Measurements from ENCODE around the gene RPL39. TPM values are rescaled to one million over a fixed set of nuclear protein-coding genes. Genes with fewer than 3 reads are reported as not detected.

The RPL39 gene
- total and polyA plus RNA-seq, 10 of the 15 experiments (the other 5 are each of a cell fraction or from before 2014, with no cell fraction given), result 1,792 to 6,541 (median 3,667) TPM

DNA sequence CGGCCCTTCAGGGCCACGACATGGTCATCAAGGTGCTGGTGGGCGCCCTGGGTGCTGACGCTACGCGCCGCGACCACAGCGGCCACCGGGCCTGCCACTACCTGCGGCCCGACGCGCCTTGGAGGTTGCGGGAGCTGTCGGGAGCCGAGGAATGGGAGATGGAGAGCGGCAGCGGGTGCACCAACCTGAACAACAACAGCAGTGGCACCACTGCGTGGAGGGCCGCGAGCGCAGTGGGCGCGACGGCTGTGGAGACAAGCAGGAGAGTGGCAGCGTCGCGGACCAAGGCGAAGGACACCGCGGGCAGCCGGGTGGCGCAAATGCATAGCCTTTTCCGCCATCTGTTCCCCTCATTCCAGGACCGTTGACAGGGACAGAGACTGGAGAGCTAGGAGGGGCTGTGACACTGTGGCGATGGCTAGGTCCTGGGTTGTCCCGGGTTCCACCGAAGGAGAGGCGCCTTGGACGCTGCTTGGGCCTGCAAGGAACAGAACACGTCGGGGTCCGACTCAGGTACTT, 32.1 kb downstream of the RPL39 start:
- Histone ChIP-seq H3K4me1 (ENCODE audit: control insufficient read depth, insufficient read depth, low read length) (peaks cover 40% of the 10 kb centered on the region), H3K36me3 (ENCODE audit: control insufficient read depth in 2 of 2, insufficient read depth in 2 of 2, low read length in 1 of 2) (no peaks in the 10 kb centered on the region), H3K9me3 (replicated peaks; ENCODE audit: control insufficient read depth, insufficient read depth, low read length) (no peaks in the 10 kb centered on the region; the same call in 2 of the 3 replicates), H2AFZ (ENCODE audit: control insufficient read depth, low read depth, low read length) (peak overlapping the region; percentile 51), H3K27me3 (replicated peaks in 1 of 2; ENCODE audit: control insufficient read depth in 2 of 2, insufficient read depth in 2 of 2, low read length in 1 of 2) (no peaks in the 10 kb centered on the region), H3K4me3 (peak overlapping the region; percentile 64; the same call in 1 of the 2 replicates), H3K27ac (ENCODE audit: control insufficient read depth, insufficient read depth) (peak overlapping the region; percentile 46; the same call in 1 of the 2 replicates), H3K79me2 (ENCODE audit: control insufficient read depth, insufficient read depth, low read length) (no peaks in the 10 kb centered on the region; the same call in none of the 2 replicates), H3K4me2 (ENCODE audit: control insufficient read depth, insufficient read depth) (peak overlapping the region; percentile 88), H3K9ac (ENCODE audit: control insufficient read depth, insufficient read depth, low read length) (peak overlapping the region; percentile 37), H4K20me1 (ENCODE audit: control insufficient read depth, insufficient read depth) (no peaks in the 10 kb centered on the region)
- DNase-seq (ENCODE audit: low read depth, low spot score) (no peak), FAIRE-seq (no peak), ATAC-seq (no peak)
- SMC1A ChIA-PET (ENCODE audit: uncharacterized antibody, unreplicated experiment), result interaction anchor here (0.8 to 6.5 kb wide), 11 partner anchors 16 to 144 kb away, joined by 3 to 61 read pairs (median 5); partner anchors contain the start of genes RPL39 and UPF3B
- TF ChIP-seq, protein P1, sequence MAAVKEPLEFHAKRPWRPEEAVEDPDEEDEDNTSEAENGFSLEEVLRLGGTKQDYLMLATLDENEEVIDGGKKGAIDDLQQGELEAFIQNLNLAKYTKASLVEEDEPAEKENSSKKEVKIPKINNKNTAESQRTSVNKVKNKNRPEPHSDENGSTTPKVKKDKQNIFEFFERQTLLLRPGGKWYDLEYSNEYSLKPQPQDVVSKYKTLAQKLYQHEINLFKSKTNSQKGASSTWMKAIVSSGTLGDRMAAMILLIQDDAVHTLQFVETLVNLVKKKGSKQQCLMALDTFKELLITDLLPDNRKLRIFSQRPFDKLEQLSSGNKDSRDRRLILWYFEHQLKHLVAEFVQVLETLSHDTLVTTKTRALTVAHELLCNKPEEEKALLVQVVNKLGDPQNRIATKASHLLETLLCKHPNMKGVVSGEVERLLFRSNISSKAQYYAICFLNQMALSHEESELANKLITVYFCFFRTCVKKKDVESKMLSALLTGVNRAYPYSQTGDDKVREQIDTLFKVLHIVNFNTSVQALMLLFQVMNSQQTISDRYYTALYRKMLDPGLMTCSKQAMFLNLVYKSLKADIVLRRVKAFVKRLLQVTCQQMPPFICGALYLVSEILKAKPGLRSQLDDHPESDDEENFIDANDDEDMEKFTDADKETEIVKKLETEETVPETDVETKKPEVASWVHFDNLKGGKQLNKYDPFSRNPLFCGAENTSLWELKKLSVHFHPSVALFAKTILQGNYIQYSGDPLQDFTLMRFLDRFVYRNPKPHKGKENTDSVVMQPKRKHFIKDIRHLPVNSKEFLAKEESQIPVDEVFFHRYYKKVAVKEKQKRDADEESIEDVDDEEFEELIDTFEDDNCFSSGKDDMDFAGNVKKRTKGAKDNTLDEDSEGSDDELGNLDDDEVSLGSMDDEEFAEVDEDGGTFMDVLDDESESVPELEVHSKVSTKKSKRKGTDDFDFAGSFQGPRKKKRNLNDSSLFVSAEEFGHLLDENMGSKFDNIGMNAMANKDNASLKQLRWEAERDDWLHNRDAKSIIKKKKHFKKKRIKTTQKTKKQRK (IDR thresholded peaks at IDR 0.05; ENCODE audit: low read depth, low read length), result no peak
- TF ChIP-seq, protein P2, sequence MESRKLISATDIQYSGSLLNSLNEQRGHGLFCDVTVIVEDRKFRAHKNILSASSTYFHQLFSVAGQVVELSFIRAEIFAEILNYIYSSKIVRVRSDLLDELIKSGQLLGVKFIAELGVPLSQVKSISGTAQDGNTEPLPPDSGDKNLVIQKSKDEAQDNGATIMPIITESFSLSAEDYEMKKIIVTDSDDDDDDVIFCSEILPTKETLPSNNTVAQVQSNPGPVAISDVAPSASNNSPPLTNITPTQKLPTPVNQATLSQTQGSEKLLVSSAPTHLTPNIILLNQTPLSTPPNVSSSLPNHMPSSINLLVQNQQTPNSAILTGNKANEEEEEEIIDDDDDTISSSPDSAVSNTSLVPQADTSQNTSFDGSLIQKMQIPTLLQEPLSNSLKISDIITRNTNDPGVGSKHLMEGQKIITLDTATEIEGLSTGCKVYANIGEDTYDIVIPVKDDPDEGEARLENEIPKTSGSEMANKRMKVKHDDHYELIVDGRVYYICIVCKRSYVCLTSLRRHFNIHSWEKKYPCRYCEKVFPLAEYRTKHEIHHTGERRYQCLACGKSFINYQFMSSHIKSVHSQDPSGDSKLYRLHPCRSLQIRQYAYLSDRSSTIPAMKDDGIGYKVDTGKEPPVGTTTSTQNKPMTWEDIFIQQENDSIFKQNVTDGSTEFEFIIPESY (IDR thresholded peaks at IDR 0.05), result peak; percentile 90
- TF ChIP-seq RUNX3 (IDR thresholded peaks at IDR 0.05; ENCODE audit: low read length), result peak; percentile 6; the same call in 1 of the 2 replicates
- TF ChIP-seq, protein P3, sequence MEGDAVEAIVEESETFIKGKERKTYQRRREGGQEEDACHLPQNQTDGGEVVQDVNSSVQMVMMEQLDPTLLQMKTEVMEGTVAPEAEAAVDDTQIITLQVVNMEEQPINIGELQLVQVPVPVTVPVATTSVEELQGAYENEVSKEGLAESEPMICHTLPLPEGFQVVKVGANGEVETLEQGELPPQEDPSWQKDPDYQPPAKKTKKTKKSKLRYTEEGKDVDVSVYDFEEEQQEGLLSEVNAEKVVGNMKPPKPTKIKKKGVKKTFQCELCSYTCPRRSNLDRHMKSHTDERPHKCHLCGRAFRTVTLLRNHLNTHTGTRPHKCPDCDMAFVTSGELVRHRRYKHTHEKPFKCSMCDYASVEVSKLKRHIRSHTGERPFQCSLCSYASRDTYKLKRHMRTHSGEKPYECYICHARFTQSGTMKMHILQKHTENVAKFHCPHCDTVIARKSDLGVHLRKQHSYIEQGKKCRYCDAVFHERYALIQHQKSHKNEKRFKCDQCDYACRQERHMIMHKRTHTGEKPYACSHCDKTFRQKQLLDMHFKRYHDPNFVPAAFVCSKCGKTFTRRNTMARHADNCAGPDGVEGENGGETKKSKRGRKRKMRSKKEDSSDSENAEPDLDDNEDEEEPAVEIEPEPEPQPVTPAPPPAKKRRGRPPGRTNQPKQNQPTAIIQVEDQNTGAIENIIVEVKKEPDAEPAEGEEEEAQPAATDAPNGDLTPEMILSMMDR (IDR thresholded peaks at IDR 0.05 in 2 of 3, conservative IDR thresholded peaks at IDR 0.05 in 1 of 3; ENCODE audit: control insufficient read depth in 2 of 3, extremely low read depth in 1 of 3, insufficient read depth in 1 of 3, low read depth in 3 of 3, low read length in 3 of 3), result 0 out of 6 replicates have a peak, but pooled peaks of 1 of the 3 experiments have one; percentile 8
- TF ChIP-seq, protein P4, sequence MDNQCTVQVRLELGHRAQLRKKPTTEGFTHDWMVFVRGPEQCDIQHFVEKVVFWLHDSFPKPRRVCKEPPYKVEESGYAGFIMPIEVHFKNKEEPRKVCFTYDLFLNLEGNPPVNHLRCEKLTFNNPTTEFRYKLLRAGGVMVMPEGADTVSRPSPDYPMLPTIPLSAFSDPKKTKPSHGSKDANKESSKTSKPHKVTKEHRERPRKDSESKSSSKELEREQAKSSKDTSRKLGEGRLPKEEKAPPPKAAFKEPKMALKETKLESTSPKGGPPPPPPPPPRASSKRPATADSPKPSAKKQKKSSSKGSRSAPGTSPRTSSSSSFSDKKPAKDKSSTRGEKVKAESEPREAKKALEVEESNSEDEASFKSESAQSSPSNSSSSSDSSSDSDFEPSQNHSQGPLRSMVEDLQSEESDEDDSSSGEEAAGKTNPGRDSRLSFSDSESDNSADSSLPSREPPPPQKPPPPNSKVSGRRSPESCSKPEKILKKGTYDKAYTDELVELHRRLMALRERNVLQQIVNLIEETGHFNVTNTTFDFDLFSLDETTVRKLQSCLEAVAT (IDR thresholded peaks at IDR 0.05), result peak; percentile 79
- BruUV-seq (replicated peaks), result no TSS peak
- RAD21 ChIA-PET (ENCODE audit: unreplicated experiment), result interaction anchor here (1.0 to 12.8 kb wide), 8 partner anchors 16 to 140 kb away, joined by 3 to 128 read pairs (median 14); partner anchors contain the start of gene RPL39
- POLR2A ChIA-PET, result interaction anchor here (1.1 to 7.7 kb wide), 9 partner anchors 15 to 140 kb away, joined by 3 to 42 read pairs (median 6); partner anchors contain the start of gene RPL39
- WGBS (ENCODE audit: insufficient coverage, insufficient replicate concordance, low lambda C conversion rate, missing lambda C conversion rate), result 44% methylated on average over 44 of the region's 44 CpGs
- CTCF ChIA-PET, result interaction anchor here (0.8 to 3.0 kb wide), 9 partner anchors 11 to 243 kb away, joined by 3 to 21 read pairs (median 6); partner anchors contain the start of gene RPL39
- in situ Hi-C loops (cut with MboI) (no loop called here), intact Hi-C loops (cut with micrococcal nuclease; ENCODE audit: unreplicated experiment) (no loop called here)
